Heart left ventricle (tissue), 13 donors: ENCODE results near the gene HDGFL3.

ENCODE experiments used
- CTCF ChIP-seq, 12 donors: fragments of 200-600 bp; sonication (generic) in 4 of 12; IDR thresholded peaks; one replicate each; pipeline versions ENCODE4 v1.5.0 to v1.8.0; 2018 to 2022; ENCODE audit warnings: antibody characterized with exemption in 12 of 12, mild to moderate bottlenecking in 5 of 12
- POLR2A ChIP-seq, 2 donors: fragments of 450-650 bp; IDR thresholded peaks; one replicate each; pipeline ENCODE4 v1.6.1; 2017; ENCODE audit warnings: antibody characterized with exemption in 2 of 2, mild to moderate bottlenecking in 2 of 2, moderate library complexity in 2 of 2
- donor health status: ischemic (EF 13 %, LVEDD 7.1; RV severe dilation, severe dysfunction).
- donor health status: DM: no; HTN: yes; CAD: no.
- donor health status: DM: no; HTN: no; CAD: no.
- donor health status: ischemic (EF 25% LVEDD 6.9; RV normal size, moderate dysfunction).
- donor health status: ischemic (EF 25% LVEDD 5.7; RV mildly dilated, moderate dysfunction).
- donor health status: ischemic (EF 35%, LVEDD 5.7; RV mildly dilated, moderate dysfunction).
- donor health status: nonischemic (EF 11% LVEDD 7.7; RV severe dilation, severe dysfunction).
- donor health status: DM: yes; HTN: yes; CAD: no.
- donor health status: PGD.
- donor health status: ischemic (EF 29% LVEDD 5.4; RV normal size, mild dysfunction).
- donor health status: nonischemic (EF 23%, LVEDD 6.1; RV moderate dilation, normal function).

- TF ChIP-seq POLR2A (IDR thresholded peaks at IDR 0.05) = no peak
- TF ChIP-seq CTCF (IDR thresholded peaks at IDR 0.05) = no peak
Measured at GRCh38 chr15:83166218-83166617, 41.4 kb downstream of the HDGFL3 start.
